Measurements from ENCODE around the gene LRRC73. TPM values are rescaled to one million over a fixed set of nuclear protein-coding genes. Genes with fewer than 3 reads are reported as not detected.

Gene LRRC73
- total and polyA plus RNA-seq, 4 donors = 0.08 to 0.99 (median 0.10) TPM; not detected in 1

- Histone ChIP-seq H3K4me1 (ENCODE audit: control insufficient read depth in 4 of 4, insufficient read depth in 4 of 4, low read length in 3 of 4) (peaks cover 10 to 20% (median 15%) of the 10 kb centered on the region in 4 donors), H3K9ac (ENCODE audit: low read depth in 1 of 2, low read length in 2 of 2) (no peak overlapping the region), H3K36me3 (ENCODE audit: control insufficient read depth in 4 of 4, insufficient read depth in 3 of 4, low read depth in 1 of 4, low read length in 3 of 4) (peaks cover 0 to 2% (median 0%) of the 10 kb centered on the region in 4 donors), H3K27me3 (ENCODE audit: control insufficient read depth in 4 of 4, insufficient read depth in 4 of 4, low read length in 3 of 4) (no peaks in the 10 kb centered on the region), H3K9me3 (ENCODE audit: control insufficient read depth in 4 of 4, low read length in 3 of 4) (no peaks in the 10 kb centered on the region), H3K27ac (ENCODE audit: low read depth in 1 of 2, low read length in 2 of 2) (no peak overlapping the region), H3K4me3 (ENCODE audit: low read depth in 1 of 3, low read length in 3 of 3) (no peak overlapping the region)
- WGBS = 82% methylated on average over 4 of the region's 4 CpGs
- TF ChIP-seq, protein P1, sequence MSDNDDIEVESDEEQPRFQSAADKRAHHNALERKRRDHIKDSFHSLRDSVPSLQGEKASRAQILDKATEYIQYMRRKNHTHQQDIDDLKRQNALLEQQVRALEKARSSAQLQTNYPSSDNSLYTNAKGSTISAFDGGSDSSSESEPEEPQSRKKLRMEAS (IDR thresholded peaks at IDR 0.05) = no peak
- TF ChIP-seq SP1 (IDR thresholded peaks at IDR 0.05) = no peak
- no peak for TF ChIP-seq JUND (IDR thresholded peaks at IDR 0.05)
- TF ChIP-seq, protein P2, sequence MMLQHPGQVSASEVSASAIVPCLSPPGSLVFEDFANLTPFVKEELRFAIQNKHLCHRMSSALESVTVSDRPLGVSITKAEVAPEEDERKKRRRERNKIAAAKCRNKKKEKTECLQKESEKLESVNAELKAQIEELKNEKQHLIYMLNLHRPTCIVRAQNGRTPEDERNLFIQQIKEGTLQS (IDR thresholded peaks at IDR 0.05) = no peak
- TF ChIP-seq REST (IDR thresholded peaks at IDR 0.05) = no peak
- TF ChIP-seq GABPA (IDR thresholded peaks at IDR 0.05 in 1 of 2, conservative IDR thresholded peaks at IDR 0.05 in 1 of 2) = no peak
- no peak for TF ChIP-seq YY1 (IDR thresholded peaks at IDR 0.05)
- TF ChIP-seq ZBTB33 (IDR thresholded peaks at IDR 0.05) = no peak
- no peak for TF ChIP-seq HNF4A (conservative IDR thresholded peaks at IDR 0.05)
- TF ChIP-seq, protein P3, sequence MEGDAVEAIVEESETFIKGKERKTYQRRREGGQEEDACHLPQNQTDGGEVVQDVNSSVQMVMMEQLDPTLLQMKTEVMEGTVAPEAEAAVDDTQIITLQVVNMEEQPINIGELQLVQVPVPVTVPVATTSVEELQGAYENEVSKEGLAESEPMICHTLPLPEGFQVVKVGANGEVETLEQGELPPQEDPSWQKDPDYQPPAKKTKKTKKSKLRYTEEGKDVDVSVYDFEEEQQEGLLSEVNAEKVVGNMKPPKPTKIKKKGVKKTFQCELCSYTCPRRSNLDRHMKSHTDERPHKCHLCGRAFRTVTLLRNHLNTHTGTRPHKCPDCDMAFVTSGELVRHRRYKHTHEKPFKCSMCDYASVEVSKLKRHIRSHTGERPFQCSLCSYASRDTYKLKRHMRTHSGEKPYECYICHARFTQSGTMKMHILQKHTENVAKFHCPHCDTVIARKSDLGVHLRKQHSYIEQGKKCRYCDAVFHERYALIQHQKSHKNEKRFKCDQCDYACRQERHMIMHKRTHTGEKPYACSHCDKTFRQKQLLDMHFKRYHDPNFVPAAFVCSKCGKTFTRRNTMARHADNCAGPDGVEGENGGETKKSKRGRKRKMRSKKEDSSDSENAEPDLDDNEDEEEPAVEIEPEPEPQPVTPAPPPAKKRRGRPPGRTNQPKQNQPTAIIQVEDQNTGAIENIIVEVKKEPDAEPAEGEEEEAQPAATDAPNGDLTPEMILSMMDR (IDR thresholded peaks at IDR 0.05; ENCODE audit: low read depth, low read length, missing input control) = no peak
- no peak for TF ChIP-seq TAF1 (conservative IDR thresholded peaks at IDR 0.05)
- no peak for TF ChIP-seq EGR1 (IDR thresholded peaks at IDR 0.05; ENCODE audit: low read depth in 2 of 2)
- no peak for TF ChIP-seq NR2F2 (IDR thresholded peaks at IDR 0.05)
- no peak for TF ChIP-seq FOXA2 (IDR thresholded peaks at IDR 0.05)
- TF ChIP-seq RAD21 (IDR thresholded peaks at IDR 0.05) = no peak
- TF ChIP-seq RXRA (IDR thresholded peaks at IDR 0.05) = no peak
- no peak for TF ChIP-seq HNF4G (IDR thresholded peaks at IDR 0.05)
- TF ChIP-seq FOXA1 (IDR thresholded peaks at IDR 0.05) = no peak
- DNase-seq (ENCODE audit: low spot score) = no peak
Observed at GRCh38 chr6:43488667-43489276, 21.4 kb downstream of the LRRC73 start.

Data from liver (tissue), 9 donors.